ENCODE data around the gene SPAG16.

DNA sequence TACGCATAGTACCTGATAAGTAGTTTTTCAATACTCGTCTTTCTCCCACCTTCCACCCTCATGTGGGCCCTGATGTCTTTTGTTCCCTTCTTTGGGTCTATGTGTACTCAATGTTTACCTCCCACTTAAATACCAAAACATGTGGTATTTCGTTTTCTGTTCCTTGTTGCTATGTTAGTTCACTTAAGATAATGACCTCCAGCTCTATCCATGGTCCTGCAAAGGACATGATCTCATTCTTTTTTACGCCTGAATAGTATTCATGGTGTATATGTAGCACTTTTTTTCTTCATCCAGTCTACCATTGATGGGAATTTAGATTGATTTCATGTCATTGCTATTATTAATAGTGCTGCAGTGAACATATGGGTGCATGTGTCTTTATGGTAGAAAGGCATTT, 816.2 kb downstream of the SPAG16 start:
- TF ChIP-seq SIN3A (IDR thresholded peaks at IDR 0.05; ENCODE audit: borderline replicate concordance, insufficient read depth, low read length) (no peak), POLR2AphosphoS5 (IDR thresholded peaks at IDR 0.05; ENCODE audit: low read depth, low read length) (no peak), TAF1 (IDR thresholded peaks at IDR 0.05; ENCODE audit: borderline replicate concordance, insufficient read depth, low read length) (no peak)
